GM19099 (cell line): Measurements from ENCODE around the gene NPM1.

Experiments used
- POLR2A ChIP-seq: IDR thresholded peaks from 3 replicates; pipeline ENCODE4 v1.6.1; 2011; ENCODE audit warnings: low read depth; ENCODE audit not compliant: insufficient read length; ENCODE audit errors: extremely low read depth

The NPM1 gene

DNA sequence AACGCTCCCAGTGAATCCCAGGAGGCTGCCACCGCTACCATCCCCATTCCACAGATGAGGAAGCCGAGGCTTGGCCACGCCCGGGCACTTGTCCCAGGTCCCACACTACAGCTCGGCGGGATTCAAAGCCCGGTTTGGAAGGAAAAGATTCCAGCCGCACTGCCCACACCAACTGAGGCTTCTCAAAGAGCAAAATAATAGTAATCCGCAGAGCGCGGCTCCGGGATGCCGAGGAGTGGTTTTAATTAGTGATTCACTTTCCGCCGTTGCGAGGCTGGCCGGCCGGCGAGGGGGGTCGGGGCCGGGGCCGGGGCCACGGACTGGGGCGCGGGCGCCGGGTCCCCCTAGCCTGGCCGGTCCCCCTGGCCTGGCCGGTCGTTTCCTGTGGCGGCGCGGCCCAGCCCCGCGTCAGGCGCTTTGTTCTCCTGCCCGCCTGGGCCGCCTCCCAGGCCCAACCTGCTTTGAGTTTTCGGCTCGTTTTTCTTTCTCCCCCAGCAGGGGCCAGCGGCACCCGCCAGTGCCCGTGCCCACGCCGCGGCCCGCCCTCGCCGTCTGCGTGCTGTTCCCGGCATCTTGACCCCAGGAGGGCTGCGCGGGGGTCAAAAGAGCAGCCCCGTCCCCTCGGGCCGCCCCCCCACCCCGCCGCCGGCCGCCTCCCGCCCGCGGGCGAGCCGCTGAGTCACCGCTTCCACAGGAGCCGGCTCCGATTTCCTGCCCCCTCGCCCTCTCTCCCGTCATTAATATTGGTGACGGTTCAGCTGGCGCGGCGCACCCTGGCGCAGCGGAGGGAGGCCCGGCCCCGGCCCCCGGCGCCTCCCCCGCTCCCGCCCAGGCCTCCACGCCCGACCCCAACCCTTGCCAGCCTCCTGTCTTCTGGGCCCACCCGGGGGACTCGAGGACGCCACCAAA, 63.0 kb downstream of the NPM1 start:
- no peak for TF ChIP-seq POLR2A

DNA sequence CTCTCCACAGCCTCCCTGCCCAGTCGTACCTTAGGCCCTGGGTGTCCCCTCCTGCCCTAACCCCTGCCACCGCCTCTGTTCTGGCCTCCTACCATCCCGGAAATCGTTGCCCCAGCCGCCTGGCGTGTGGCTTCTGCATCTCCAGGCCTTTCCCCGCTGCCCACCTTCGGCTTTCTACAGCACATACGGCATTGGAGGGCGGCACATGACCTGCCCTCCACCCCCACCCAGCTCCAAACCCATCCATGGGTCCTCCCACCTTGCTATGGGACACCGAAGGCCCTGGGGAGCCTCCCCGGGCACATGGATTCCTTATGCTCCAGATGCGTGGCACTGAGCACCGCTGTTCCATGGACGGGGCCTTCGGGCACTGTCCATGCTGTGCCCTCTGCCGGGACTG, 63.8 kb downstream of the NPM1 start:
- no peak for TF ChIP-seq POLR2A

DNA sequence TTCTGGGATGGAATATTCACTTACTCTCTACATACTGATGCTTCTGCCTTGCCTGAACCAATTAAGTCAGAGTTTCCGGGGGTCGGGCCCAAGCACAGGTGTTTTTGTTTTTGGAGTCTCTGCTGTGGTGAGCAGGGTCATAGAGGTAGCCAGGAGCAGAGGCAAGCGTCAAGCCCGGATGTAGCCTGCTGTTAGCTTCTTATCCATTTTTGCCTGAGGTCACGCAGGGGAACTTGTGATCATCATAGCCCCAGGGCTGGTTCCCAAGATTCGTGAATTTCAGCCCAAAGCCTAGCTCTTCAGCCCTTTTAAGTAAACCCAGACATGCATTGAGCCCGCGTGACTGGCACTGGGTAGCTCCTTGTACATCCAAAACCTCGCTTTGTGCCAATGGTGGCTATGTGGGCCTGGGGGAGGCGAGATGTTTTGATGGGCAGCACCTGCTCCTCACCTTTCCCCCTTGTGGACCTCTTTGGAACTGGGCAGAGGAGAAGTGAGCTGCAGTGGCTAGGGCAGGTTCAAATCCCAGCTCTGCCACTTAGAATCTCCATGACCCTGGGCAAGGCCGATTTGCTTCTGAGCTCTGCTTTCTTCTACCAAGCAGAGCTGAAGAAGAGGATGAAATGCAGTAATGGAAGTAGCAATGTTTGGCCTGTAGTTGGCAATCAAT, 65.5 kb downstream of the NPM1 start:
- no peak for TF ChIP-seq POLR2A

DNA sequence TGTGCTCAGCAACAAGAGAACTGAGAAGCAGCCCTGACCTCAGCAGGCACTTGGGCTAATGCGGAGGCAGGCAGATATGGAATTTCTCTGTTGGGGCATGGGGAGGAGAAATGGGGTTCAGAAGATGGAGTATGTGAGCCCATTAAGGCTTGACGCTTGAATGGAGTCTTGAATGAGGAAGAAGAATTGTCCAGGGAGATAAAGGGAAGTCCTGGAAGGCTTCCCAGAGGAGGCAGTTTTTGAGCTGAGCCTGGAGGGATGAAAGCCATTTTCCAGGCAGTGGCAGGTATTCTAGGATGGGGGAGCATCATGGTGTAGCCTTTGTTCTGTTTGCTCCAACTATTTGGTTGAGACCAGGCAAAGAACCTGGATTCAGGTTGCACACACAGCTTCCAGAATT, 66.3 kb downstream of the NPM1 start:
- TF ChIP-seq POLR2A, result no peak

DNA sequence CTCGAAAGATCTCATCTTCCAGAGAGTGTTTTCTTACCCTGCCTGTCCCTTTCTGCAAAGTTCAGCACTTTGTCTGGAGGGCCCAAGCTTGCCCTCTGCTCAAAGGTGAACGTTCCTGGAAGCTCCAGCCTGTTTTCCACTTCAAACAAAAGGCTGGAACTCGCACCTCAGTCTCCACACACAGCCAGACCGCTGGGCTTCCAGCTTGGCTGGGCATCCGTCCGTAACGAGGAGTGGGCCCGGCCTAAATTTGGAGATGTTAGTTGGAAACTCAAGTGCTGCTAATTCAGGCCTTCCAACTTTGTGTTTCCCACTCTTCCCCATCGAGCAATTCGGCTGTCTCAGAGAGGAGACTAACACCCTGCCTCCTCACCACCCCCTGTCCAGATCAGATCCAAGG, 66.9 kb downstream of the NPM1 start:
- no peak for TF ChIP-seq POLR2A

DNA sequence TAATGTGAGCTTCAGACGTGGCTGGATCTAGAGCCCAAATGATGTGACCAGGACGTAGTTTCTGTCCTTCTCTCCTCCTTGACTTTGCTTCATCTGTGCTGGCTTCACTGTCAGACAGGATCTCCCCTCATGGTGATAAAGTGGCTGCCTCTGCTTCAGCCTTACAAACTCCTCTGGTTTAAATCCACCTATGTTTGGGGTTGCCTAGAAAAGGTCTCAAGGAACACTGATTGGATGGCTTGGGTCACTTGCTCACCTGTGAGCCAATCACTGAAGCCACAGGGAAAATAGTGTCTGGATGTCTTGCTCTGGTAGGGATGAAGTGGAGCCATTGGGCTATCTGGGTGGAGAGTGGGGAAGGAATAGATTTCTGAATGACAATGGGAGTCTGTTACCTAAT, 67.9 kb downstream of the NPM1 start:
- no peak for TF ChIP-seq POLR2A

DNA sequence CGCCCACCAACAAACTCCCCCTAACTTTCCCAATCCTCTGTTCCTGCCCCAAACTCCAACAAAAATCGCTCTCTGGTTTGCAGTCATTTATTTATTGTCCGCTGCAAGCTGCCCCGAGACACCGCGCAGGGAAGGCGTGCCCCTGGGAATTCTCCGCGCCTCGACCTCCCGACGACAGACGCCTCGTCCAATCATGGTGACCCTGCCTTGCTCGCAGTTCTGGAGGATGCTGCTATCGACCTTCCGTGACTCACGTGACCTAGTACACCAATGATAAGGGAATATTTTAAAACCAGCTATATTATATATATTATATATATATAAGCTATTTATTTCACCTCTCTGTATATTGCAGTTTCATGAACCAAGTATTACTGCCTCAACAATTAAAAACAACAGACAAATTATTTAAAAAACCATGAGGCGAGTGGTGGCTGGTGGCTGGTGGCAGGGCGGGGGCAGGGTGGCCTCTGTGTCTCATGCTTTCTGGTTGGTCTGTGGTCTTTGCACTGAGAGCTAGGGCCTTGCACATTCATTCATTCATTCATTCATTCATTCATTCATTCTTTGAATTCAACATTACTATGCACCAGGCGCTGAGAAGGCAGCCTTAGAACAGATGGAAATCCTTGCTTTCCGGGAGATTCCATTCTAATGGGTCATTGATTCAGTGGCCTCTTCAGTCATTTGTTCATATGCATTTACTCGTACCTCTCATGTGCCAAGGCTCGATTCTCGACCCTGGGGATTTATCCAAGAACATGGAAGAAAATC, 69.7 kb downstream of the NPM1 start:
- no peak for TF ChIP-seq POLR2A

DNA sequence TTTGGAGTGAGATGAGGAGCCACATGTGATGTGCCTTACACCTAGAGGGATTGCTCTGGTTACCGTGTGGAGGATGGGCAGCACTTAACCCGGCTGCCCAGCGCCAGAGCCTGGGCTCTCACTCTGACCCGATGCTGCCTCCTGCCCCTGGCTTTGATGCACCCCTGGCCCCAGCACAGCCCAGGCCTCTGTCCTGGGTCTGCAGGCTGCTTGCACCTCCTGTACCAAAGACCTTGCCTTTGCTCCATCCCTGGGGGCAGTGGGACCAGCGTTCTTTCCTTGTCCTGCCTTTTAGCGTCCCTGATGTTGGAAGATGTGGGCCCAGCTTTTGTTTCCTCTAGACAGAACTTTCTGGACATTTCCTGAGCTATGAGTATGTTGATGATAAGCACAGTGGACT, 72.2 kb downstream of the NPM1 start:
- TF ChIP-seq POLR2A, result no peak
